HFFc6 (cell line): ENCODE data around the gene TMEM207. TPM values are rescaled to one million over a fixed set of nuclear protein-coding genes. Genes with fewer than 3 reads are reported as not detected.

Experiments
- DNase-seq: peaks from one replicate; pipeline ENCODE4 v3.0.0-alpha.2; 2018
- H3K27ac Mint-ChIP-seq: 2 replicates; pipeline ENCODE4 v1.8.0; 2020; ENCODE audit warnings: mild to moderate bottlenecking, mixed read lengths
- H3K27me3 Mint-ChIP-seq: 2 replicates; pipeline ENCODE4 v1.8.0; 2021; ENCODE audit warnings: mild to moderate bottlenecking, moderate library complexity, mixed read lengths; ENCODE audit not compliant: insufficient read depth
- H3K36me3 Mint-ChIP-seq: 2 replicates; pipeline ENCODE4 v1.8.0; 2021; ENCODE audit warnings: low read depth, mixed read lengths
- H3K4me1 Mint-ChIP-seq: 2 replicates; pipeline ENCODE4 v1.8.0; 2020; ENCODE audit warnings: low read depth, mixed read lengths
- H3K4me3 Mint-ChIP-seq: 2 replicates; pipeline ENCODE4 v1.8.0; 2020; ENCODE audit warnings: mild to moderate bottlenecking, moderate library complexity, mixed read lengths
- H3K9me3 Mint-ChIP-seq: 2 replicates; pipeline ENCODE4 v1.8.0; 2020; ENCODE audit warnings: mild to moderate bottlenecking, mixed read lengths
- total RNA-seq, 6 experiments: library from RNA; stranded (reverse); fragmentation: NEBNext Ultra II Directional; extraction: Animal tissue kit (Norgen Biotek cat#: 25700); gene quantifications; 2 replicates in 1 of 6; 3 replicates in 5 of 6; pipeline ENCODE4 v1.2.3, GENCODE V29; 2021
- TF ChIP-seq, protein P1 (sequence below): fragments of 200-600 bp; sonication (generic); IDR thresholded peaks from 2 replicates; pipeline ENCODE4 v1.5.0; 2021; ENCODE audit warnings: antibody characterized with exemption, mild to moderate bottlenecking

TMEM207 gene
- total RNA-seq, 6 experiments from 2014 or later, result not detected

DNA sequence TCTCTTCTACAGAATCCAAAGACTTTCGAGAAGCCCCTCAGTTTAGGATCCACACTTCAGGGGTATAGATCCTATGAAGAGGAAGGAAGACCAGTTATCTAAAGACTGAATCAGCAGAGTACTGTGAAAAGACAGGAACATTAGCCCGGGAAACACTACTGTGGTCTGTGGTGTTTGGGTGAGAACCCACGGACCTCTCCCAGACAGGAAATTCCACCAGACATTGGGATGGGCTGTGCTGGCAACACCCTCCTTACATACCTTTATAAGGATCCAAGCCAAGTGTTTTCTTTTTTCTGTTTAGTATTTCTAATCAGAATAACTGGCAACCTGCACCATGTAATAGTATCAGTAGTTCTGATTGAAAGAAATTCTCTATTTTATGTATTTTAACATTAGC, 14.1 kb downstream of the TMEM207 start:
- no peak overlapping the region for H3K27ac Mint-ChIP-seq
- TF ChIP-seq, protein P1, sequence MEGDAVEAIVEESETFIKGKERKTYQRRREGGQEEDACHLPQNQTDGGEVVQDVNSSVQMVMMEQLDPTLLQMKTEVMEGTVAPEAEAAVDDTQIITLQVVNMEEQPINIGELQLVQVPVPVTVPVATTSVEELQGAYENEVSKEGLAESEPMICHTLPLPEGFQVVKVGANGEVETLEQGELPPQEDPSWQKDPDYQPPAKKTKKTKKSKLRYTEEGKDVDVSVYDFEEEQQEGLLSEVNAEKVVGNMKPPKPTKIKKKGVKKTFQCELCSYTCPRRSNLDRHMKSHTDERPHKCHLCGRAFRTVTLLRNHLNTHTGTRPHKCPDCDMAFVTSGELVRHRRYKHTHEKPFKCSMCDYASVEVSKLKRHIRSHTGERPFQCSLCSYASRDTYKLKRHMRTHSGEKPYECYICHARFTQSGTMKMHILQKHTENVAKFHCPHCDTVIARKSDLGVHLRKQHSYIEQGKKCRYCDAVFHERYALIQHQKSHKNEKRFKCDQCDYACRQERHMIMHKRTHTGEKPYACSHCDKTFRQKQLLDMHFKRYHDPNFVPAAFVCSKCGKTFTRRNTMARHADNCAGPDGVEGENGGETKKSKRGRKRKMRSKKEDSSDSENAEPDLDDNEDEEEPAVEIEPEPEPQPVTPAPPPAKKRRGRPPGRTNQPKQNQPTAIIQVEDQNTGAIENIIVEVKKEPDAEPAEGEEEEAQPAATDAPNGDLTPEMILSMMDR, result no peak
- no peaks in the 10 kb centered on the region; the same call in 1 of the 2 replicates for H3K9me3 Mint-ChIP-seq
- H3K27me3 Mint-ChIP-seq, result peaks cover 1% of the 10 kb centered on the region; the same call in 1 of the 2 replicates
- H3K36me3 Mint-ChIP-seq, result peaks cover 9% of the 10 kb centered on the region; the same call in 1 of the 2 replicates
- H3K4me3 Mint-ChIP-seq, result no peak overlapping the region
- peaks cover 22% of the 10 kb centered on the region for H3K4me1 Mint-ChIP-seq
- no peak for DNase-seq

DNA sequence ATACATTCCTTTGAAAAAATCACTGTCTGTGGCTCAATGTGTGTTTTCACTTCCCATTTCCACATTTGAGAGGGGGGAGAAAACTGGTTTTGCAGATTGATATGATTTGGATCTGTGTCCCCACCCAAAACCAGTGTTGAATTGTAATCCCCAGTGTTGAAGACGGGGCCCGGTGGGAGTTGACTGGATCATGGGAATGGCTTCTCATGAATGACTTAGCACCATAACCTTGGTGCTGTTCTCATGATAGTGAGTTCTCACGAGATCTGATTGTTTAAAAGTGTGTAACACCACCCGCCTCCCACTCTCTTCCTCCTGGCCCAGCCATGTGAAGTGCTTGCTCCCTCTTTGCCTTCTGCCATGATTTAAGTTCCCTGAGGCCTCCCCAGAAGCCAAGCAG, 16.1 kb downstream of the TMEM207 start:
- no peak overlapping the region for H3K4me3 Mint-ChIP-seq
- H3K36me3 Mint-ChIP-seq, result peaks cover 9% of the 10 kb centered on the region; the same call in 1 of the 2 replicates
- peaks cover 30% of the 10 kb centered on the region for H3K4me1 Mint-ChIP-seq
- H3K27me3 Mint-ChIP-seq, result peaks cover 1% of the 10 kb centered on the region; the same call in 1 of the 2 replicates
- TF ChIP-seq, protein P1, result no peak
- no peak overlapping the region for H3K27ac Mint-ChIP-seq
- no peaks in the 10 kb centered on the region; the same call in 1 of the 2 replicates for H3K9me3 Mint-ChIP-seq
- DNase-seq, result no peak

- Mint-ChIP-seq H3K9me3 (no peaks in the 10 kb centered on the region; the same call in 1 of the 2 replicates), H3K36me3 (peaks cover 9% of the 10 kb centered on the region; the same call in 1 of the 2 replicates), H3K27me3 (peaks cover 1% of the 10 kb centered on the region; the same call in 1 of the 2 replicates), H3K27ac (no peak overlapping the region), H3K4me3 (no peak overlapping the region), H3K4me1 (peaks cover 30% of the 10 kb centered on the region)
- TF ChIP-seq, protein P1, result no peak
- no peak for DNase-seq
Observed at GRCh38 chr3:190432216-190432615, 17.5 kb downstream of the TMEM207 start.

- TF ChIP-seq, protein P1, result no peak
- no peak overlapping the region for H3K27ac Mint-ChIP-seq
Observed at GRCh38 chr3:190430906-190431305, 18.8 kb downstream of the TMEM207 start.

DNA sequence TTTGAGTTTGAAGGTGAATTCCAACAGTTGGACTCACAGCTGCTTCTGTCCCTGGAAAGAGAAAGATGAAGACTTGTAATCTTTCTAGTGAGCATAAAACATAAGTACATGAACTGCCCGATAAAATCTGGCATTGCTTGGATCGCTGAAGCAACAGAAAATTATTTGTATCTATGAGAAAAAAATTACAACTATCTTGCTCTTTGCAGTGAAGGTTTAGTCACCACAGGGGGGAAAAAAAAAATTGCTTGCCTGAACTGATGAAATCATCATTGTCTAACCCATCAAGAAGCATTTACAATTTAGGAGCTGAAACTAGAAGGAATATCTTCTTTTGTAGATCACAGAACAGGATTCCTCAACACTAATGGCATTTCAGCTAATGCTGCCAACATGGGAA, 20.0 kb downstream of the TMEM207 start:
- Mint-ChIP-seq H3K9me3 (no peaks in the 10 kb centered on the region), H3K27ac (no peak overlapping the region), H3K4me3 (no peak overlapping the region), H3K4me1 (peaks cover 26% of the 10 kb centered on the region), H3K36me3 (peaks cover 9% of the 10 kb centered on the region; the same call in 1 of the 2 replicates), H3K27me3 (peaks cover 1% of the 10 kb centered on the region; the same call in 1 of the 2 replicates)
- peak; percentile 3 for DNase-seq
- TF ChIP-seq, protein P1, result no peak

More at GRCh38 chr3:190430906-190431305, 18.8 kb downstream of the TMEM207 start:
- Mint-ChIP-seq H3K4me1 (peaks cover 26% of the 10 kb centered on the region), H3K36me3 (peaks cover 9% of the 10 kb centered on the region; the same call in 1 of the 2 replicates), H3K9me3 (no peaks in the 10 kb centered on the region; the same call in 1 of the 2 replicates), H3K27me3 (peaks cover 1% of the 10 kb centered on the region; the same call in 1 of the 2 replicates), H3K4me3 (no peak overlapping the region)
- no peak for DNase-seq
